Hematopoietic multipotent progenitor cell treated with erythropoietin and hydrocortisone succinate and interleukin-3 and kit ligand, for 8 days (in vitro differentiated cells): Measurements from ENCODE around the gene RNASET2.
"Not testable (repeated sequence)": the region's sequence is repeated elsewhere in the genome, so short reads cannot be mapped to it uniquely, and the experiment has no call there.

ENCODE experiments used
- DNase-seq: peaks from one replicate; pipeline ENCODE4 v3.0.0-alpha.2; 2015

RNASET2 gene

GRCh38 chr6:166900130-166900708 lies 56.1 kb downstream of the RNASET2 start:
- DNase-seq: no peak

- no peak for DNase-seq
Measured at GRCh38 chr6:166898910-166899309, 57.4 kb downstream of the RNASET2 start.

- not testable (repeated sequence) for DNase-seq
Measured at GRCh38 chr6:166894614-166895013, 61.7 kb downstream of the RNASET2 start.

- not testable (repeated sequence) for DNase-seq
Measured at GRCh38 chr6:166892472-166892871, 63.9 kb downstream of the RNASET2 start.

- not testable (repeated sequence) for DNase-seq
Measured at GRCh38 chr6:166886773-166887172, 69.6 kb downstream of the RNASET2 start.

- DNase-seq: not testable (repeated sequence)
Measured at GRCh38 chr6:166884958-166885357, 71.4 kb downstream of the RNASET2 start.

GRCh38 chr6:166879594-166879993 lies 76.8 kb downstream of the RNASET2 start:
- DNase-seq: no peak
